GM13977 (cell line): ENCODE measurements around the gene CUL3.
"Not testable (repeated sequence)": the region's sequence is repeated elsewhere in the genome, so short reads cannot be mapped to it uniquely, and the experiment has no call there.

Experiments used
- DNase-seq: peaks from one replicate; pipeline ENCODE4 v3.0.0; 2012; ENCODE audit warnings: low spot score
- in situ Hi-C: fragments of 300-500 bp; cut with MboI; formaldehyde crosslinking; loops from one replicate; pipeline ENCODE4 v1.12.0; 2022; ENCODE audit warnings: low sequenced_read_pairs, low pct_unique_long_range_greater_than_20kb, mixed read lengths, inconsistent platforms; ENCODE audit not compliant: unreplicated experiment
- TF ChIP-seq, protein P1 (sequence below): IDR thresholded peaks from 2 replicates; pipeline ENCODE4 v1.5.1; 2012; ENCODE audit warnings: mild to moderate bottlenecking, control low read depth; ENCODE audit not compliant: insufficient read depth; ENCODE audit errors: extremely low read depth, missing control alignments

CUL3 gene

DNA sequence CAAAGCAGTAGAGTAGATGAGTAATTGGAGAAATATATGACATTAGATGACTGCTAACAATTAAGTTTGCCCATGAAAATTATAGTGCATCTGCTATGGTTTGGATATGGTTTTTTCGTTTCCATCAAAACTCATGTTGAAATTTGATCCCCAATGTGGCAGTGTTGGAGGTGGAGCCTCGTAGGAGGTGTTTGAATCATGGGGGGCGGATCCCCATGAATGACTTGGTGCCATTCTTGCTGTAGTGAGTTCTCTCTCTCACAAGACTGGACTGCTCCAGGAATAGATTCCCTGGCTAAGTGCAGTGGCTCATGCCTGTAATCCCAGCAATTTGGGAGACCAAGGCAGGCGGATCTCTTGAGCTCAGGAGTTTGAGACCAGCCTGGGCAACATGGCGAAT, 9.7 kb upstream of the CUL3 start:
- TF ChIP-seq, protein P1, sequence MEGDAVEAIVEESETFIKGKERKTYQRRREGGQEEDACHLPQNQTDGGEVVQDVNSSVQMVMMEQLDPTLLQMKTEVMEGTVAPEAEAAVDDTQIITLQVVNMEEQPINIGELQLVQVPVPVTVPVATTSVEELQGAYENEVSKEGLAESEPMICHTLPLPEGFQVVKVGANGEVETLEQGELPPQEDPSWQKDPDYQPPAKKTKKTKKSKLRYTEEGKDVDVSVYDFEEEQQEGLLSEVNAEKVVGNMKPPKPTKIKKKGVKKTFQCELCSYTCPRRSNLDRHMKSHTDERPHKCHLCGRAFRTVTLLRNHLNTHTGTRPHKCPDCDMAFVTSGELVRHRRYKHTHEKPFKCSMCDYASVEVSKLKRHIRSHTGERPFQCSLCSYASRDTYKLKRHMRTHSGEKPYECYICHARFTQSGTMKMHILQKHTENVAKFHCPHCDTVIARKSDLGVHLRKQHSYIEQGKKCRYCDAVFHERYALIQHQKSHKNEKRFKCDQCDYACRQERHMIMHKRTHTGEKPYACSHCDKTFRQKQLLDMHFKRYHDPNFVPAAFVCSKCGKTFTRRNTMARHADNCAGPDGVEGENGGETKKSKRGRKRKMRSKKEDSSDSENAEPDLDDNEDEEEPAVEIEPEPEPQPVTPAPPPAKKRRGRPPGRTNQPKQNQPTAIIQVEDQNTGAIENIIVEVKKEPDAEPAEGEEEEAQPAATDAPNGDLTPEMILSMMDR: no peak
- DNase-seq: no peak
- in situ Hi-C loops: no loop called here

DNA sequence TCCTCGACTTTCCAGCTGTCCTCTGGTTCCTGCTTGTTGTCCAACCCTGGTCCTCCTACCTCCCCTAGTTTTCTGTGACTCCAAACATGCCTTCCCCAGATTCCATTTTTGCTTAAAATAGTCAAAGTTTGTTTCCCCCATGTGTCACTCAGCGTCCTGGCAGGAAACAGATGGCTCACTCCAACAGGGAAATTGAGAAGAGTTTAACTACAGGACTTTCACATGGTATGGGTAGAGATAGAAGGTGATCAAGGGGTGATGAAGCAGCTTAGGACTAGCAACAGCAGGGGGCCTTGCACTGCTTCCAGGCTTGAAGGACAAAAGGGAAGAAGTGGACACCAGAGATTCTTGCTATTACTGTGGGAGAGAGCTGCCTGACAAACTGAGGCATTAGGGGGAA, 6.1 kb upstream of the CUL3 start:
- TF ChIP-seq, protein P1: no peak
- in situ Hi-C loops: no loop called here
- DNase-seq: no peak

DNA sequence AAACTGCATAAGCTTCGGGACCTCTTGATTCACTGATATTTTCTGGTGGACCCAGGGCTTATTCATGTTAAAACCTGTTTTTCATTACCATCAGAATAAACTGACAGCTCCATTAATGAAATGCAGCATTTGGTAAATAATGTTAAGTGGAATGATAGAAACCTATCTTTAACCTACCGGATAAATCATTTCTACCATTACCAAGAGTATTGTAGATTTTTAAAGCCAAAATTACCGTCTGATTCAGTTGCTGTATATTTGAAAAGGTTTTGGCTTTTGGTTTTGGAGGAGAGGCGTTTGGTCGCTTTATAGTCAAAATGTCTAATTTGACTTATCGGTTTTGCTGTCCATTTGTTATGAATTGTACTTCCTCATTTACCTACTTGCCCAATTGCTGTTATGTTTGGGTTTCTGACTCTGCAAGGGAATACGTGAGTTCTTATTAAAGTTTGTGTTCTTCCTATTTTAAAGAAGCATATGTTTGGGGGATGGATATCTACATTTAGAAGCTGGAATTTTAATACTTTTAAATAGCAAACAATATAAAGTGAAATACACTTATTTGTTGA, 1.0 kb upstream of the CUL3 start:
- in situ Hi-C loops: no loop called here
- TF ChIP-seq, protein P1: no peak
- no peak for DNase-seq

DNA sequence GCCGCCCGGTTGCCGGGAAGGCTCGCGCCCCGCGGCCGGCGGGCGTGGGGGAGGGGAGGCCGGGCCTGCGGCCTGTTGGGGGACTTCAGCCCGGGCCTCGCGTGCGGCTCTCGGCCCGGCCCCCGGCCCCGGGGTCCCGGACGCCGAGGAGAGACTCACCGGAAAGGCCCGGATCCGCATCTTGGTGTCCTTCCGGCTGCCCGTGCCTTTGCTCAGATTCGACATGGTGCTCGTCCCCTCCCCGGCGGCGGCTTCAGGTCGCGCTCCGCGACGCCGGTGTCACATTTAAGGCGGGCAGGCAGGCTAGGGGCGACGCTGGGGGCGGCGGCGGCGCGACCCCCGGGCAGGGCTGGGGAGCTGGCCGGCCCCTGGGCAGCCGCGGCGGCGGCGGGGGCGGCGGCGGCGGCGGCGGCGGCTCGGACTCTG, 365 bp downstream of the CUL3 start:
- TF ChIP-seq, protein P1: no peak

DNA sequence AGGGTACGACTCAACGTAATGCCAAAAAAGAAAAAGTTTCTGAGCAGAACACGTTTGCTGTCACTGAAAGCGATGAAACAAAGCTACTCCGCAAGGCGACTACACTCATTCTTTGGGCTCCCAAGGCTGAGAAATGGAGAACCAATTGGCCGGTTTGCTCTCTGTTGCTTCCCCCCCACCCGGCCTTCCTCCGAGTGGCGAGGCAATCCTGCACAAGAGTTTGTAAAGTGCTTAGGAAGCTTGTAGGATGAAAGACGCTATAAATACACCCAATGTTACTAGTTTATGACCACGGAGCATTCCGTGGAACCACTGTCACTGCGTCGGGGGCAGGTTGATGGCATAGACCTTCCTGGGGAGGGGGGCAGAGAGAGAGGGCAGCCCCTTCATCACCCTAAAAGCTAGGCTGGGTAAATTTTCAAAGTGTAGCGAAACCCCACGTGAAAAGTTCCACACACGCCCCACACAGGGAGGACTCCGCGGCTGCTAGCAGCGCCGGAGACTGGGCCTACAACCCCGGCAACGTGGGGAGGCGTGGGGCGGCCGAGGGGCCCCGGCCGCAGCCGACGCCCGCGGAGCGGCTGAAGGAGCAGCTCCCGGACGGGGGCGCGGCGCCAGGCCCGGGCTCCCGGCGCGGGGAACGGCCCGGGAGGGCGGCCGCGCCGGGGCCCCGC, 915 bp downstream of the CUL3 start:
- in situ Hi-C loops: no loop called here
- TF ChIP-seq, protein P1: no peak
- DNase-seq: no peak

More for the DNA sequence above, 365 bp downstream of the CUL3 start:
- in situ Hi-C loops: no loop called here
- DNase-seq: peak; percentile 73

DNA sequence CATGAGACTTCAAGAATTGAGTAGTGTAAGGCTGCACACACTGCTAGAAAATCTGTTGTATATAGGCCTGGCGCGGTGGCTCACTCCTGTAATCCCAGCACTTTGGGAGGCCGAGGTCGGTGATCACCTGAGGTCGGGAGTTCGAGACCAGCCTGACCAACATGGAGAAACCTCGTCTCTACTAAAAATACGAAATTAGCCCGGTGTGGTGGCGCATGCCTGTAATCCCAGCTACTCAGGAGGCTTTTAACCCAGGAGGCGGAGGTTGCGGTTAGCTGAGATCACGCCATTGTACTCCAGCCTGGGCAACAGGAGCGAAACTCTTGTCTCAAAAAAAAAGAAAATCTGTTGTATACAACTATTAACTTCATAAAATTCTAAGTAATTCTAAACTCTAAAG, 2.1 kb downstream of the CUL3 start:
- in situ Hi-C loops, DNase-seq: not testable (repeated sequence)

DNA sequence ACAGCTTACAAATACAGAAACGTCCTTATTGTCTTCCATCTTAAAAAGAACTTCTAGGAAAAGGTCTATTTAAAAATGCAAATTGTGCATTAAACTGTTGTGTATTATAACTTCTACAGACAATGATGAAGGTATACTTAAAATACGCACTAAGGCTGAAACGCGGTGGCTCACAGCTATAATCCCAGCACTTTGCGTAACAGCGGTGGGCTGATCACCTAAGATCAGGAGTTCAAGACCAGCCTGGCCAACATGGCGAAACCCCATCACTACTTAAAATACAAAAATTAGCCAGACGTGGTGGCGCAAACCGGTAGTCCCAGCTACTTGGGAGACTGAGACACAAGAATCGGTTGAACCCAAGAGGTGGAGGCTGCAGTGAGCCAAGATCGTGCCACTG, 4.9 kb downstream of the CUL3 start:
- in situ Hi-C loops: no loop called here
- no peak for DNase-seq
- TF ChIP-seq, protein P1: no peak
